ENCODE data around the gene GAGE2A.
"Not testable (repeated sequence)": the region's sequence is repeated elsewhere in the genome, so short reads cannot be mapped to it uniquely, and the experiment has no call there.

DNA sequence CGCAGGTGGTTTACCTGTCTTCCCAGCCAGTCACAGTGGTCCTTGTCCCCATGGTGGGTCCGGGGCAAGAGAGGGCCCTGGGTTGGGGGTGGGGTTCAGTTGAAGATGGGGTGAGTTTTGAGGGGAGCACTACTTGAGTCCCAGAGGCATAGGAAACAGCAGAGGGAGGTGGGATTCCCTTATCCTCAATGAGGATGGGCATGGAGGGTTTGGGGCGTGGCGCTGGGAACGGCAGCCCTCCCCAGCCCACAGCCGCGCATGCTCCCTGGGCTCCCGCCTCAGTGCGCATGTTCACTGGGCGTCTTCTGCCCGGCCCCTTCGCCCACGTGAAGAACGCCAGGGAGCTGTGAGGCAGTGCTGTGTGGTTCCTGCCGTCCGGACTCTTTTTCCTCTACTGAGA is 9.6 kb upstream of the GAGE2A start, which contains the start of gene GAGE12H:
- TF ChIP-seq, protein P1, sequence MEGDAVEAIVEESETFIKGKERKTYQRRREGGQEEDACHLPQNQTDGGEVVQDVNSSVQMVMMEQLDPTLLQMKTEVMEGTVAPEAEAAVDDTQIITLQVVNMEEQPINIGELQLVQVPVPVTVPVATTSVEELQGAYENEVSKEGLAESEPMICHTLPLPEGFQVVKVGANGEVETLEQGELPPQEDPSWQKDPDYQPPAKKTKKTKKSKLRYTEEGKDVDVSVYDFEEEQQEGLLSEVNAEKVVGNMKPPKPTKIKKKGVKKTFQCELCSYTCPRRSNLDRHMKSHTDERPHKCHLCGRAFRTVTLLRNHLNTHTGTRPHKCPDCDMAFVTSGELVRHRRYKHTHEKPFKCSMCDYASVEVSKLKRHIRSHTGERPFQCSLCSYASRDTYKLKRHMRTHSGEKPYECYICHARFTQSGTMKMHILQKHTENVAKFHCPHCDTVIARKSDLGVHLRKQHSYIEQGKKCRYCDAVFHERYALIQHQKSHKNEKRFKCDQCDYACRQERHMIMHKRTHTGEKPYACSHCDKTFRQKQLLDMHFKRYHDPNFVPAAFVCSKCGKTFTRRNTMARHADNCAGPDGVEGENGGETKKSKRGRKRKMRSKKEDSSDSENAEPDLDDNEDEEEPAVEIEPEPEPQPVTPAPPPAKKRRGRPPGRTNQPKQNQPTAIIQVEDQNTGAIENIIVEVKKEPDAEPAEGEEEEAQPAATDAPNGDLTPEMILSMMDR (conservative IDR thresholded peaks at IDR 0.05; ENCODE audit: low read depth, low read length) = not testable (repeated sequence)
- TF ChIP-seq EZH2phosphoT487 (IDR thresholded peaks at IDR 0.05; ENCODE audit: borderline replicate concordance, low read length); EZH2 (IDR thresholded peaks at IDR 0.05; ENCODE audit: low read length, unreplicated experiment): not testable (repeated sequence)

All from PC-3 (cell line).